AG04450 (cell line): ENCODE data around the gene LAMA5. TPM values are rescaled to one million over a fixed set of nuclear protein-coding genes. Genes with fewer than 3 reads are reported as not detected.

Experiments
- CTCF ChIA-PET: fragments of 300-600, 350-600 bp; formaldehyde crosslinking; extraction: SDS; loops from one replicate; lab custom pipeline; 2022; ENCODE audit warnings: antibody characterized with exemption, inconsistent platforms; lab: Charles Lee
- POLR2A ChIA-PET: fragments of 350-600 bp; formaldehyde crosslinking; extraction: SDS; loops from one replicate; lab custom pipeline; 2021; ENCODE audit warnings: antibody characterized with exemption, inconsistent platforms; lab: Yijun Ruan, JAX
- DNase-seq: peaks from one replicate; pipeline ENCODE4 v3.0.0-alpha.2; 2011; ENCODE audit warnings: low read depth, low spot score
- H3K27ac ChIP-seq: one replicate; pipeline ENCODE4 v1.5.1; 2012; ENCODE audit warnings: low read depth, low read length, control low read depth
- H3K27me3 ChIP-seq: one replicate; pipeline ENCODE4 v1.6.0; 2012; ENCODE audit warnings: low read length; ENCODE audit not compliant: control insufficient read depth, insufficient read depth
- H3K4me3 ChIP-seq: 2 replicates; pipeline ENCODE4 v1.5.1; 2011; ENCODE audit warnings: mild to moderate bottlenecking, low read depth, low read length, control low read depth
- H3K9me3 ChIP-seq: 2 replicates; pipeline ENCODE4 v1.5.1; 2012; ENCODE audit warnings: low read length; ENCODE audit not compliant: control insufficient read depth, insufficient read depth
- polyA plus RNA-seq: library from polyadenylated mRNA; depleted of rRNA; stranded (reverse); fragments of >200 nt; gene quantifications from 2 replicates; pipeline ENCODE4 v1.2.3, GENCODE V29; 2011
- TF ChIP-seq, protein P1 (sequence below): IDR thresholded peaks from 2 replicates; pipeline ENCODE4 v1.5.1; 2011; ENCODE audit warnings: low read depth, low read length, control low read depth, inconsistent platforms

The LAMA5 gene
- polyA plus RNA-seq, 1 experiment: 1.9 TPM

DNA sequence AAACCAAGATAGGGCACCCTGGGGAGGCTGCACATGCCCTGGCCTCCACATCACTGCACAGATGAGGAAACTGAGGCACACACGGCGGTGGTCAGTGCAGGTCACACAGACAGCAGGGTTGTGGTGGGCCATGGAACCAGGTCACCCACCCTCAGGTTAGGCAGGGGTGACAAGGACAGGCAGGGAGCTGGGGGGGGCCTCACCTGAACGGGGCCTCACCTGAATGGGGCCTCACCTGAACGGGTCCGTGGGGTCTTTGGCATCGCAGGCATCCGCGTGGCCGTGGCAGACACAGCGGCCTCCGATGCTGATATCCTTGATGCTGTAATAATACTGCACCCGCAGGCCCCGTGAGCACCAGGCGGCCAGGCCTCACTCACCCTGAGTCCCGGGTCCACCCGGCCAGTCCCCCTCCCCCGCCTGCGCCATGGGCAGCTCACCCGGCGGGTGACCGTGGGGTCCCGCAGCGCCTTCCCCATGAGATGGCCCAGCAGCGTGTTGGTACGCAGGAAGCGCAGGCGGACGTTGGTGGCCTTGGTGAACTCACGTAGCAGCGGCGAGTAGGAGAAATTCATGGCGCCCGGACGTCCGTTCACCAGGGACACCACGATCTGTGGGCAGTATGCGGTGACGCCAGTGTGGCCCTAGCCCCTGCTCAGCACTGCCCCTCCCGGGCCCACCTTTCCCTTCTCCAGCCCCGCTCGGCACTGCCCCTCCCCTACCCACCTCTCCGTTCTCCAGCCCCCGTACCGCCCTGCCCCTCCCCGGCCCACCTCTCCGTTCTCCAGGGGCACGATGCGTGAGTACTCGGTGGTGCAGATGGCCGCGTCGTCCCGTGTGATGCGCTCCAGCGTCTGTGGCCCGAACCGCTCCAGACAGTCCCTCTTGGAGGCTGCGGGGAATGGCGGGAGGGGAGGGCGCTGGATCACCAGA lies 15.4 kb downstream of the LAMA5 start:
- H3K4me3 ChIP-seq: no peak overlapping the region
- DNase-seq: no peak
- POLR2A ChIA-PET: no interaction called here
- TF ChIP-seq, protein P1, sequence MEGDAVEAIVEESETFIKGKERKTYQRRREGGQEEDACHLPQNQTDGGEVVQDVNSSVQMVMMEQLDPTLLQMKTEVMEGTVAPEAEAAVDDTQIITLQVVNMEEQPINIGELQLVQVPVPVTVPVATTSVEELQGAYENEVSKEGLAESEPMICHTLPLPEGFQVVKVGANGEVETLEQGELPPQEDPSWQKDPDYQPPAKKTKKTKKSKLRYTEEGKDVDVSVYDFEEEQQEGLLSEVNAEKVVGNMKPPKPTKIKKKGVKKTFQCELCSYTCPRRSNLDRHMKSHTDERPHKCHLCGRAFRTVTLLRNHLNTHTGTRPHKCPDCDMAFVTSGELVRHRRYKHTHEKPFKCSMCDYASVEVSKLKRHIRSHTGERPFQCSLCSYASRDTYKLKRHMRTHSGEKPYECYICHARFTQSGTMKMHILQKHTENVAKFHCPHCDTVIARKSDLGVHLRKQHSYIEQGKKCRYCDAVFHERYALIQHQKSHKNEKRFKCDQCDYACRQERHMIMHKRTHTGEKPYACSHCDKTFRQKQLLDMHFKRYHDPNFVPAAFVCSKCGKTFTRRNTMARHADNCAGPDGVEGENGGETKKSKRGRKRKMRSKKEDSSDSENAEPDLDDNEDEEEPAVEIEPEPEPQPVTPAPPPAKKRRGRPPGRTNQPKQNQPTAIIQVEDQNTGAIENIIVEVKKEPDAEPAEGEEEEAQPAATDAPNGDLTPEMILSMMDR: no peak
- peaks cover 6% of the 10 kb centered on the region for H3K9me3 ChIP-seq
- H3K27ac ChIP-seq: no peak overlapping the region
- CTCF ChIA-PET: no interaction called here
- no peaks in the 10 kb centered on the region for H3K27me3 ChIP-seq

DNA sequence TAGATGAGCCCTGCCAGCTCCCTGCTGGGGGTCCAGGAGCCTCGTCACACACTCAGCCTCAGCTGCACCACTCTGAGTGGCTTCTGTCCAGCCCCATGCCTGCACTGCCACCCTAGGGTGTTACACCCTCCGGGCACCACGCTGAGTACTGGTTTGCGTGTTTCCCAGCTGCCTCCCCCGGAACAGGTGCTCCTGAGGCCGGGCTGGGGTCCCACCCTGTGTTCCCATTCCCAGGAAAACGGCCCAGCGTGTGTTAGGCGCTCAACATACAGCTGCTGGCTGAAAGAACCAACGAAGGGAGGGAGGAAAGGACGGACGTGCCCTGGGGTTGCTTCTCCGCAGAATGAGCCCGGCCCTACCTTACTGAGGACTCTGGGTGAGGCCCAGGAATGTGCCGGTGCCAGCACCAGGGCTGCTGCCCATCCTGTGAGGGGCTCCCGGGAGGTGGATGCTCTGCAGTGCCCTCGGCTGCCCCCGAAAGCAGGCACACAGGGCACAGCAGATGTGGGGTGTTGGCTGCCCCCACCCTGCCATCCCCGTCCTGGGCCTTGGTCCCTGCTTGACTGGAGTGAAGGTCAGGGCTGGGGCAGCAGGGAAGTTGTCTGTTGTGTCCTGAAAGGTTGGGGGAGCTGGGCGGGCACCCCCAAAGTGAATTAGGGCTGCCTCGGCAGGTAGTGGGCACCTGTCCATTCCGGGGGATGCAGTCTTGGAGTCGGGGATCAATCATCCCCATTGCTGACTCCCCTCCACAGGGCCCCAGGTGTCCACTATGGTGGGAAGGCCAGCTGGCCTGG lies 16.3 kb downstream of the LAMA5 start:
- ChIA-PET POLR2A (no interaction called here), CTCF (no interaction called here)
- H3K9me3 ChIP-seq: peaks cover 6% of the 10 kb centered on the region
- H3K4me3 ChIP-seq: no peak overlapping the region
- H3K27me3 ChIP-seq: no peaks in the 10 kb centered on the region
- DNase-seq: no peak
- no peak overlapping the region for H3K27ac ChIP-seq
- TF ChIP-seq, protein P1: no peak

DNA sequence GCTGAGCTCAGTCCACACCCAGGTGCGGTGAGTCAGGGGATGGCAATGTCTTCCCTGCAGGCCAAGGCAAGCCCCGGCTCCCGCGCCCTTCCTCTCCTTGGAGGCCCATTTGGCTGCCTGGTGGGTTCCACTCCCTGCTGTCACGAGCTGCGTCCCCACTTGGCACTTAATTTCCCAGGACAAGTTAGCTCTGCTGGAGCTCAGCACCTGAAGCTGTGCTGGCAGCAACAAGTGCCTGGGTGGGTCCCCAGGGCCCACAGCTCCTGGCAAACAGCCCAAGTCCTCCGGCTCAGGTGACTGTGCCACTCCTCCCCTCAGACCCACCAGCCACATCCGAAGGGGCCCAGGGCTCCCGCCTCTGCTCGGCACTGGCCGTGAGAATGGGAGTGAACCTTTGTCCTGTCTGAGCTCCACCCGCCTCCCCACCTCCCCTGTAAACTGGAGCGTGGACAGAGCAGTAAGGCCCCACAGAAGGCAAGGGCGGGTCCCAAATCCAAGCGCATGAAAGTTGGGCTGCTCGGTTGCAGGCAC lies 16.9 kb downstream of the LAMA5 start:
- Histone ChIP-seq H3K27ac (no peak overlapping the region), H3K27me3 (no peaks in the 10 kb centered on the region), H3K4me3 (no peak overlapping the region), H3K9me3 (peaks cover 6% of the 10 kb centered on the region)
- CTCF ChIA-PET: no interaction called here
- TF ChIP-seq, protein P1: no peak
- POLR2A ChIA-PET: no interaction called here
- no peak for DNase-seq

DNA sequence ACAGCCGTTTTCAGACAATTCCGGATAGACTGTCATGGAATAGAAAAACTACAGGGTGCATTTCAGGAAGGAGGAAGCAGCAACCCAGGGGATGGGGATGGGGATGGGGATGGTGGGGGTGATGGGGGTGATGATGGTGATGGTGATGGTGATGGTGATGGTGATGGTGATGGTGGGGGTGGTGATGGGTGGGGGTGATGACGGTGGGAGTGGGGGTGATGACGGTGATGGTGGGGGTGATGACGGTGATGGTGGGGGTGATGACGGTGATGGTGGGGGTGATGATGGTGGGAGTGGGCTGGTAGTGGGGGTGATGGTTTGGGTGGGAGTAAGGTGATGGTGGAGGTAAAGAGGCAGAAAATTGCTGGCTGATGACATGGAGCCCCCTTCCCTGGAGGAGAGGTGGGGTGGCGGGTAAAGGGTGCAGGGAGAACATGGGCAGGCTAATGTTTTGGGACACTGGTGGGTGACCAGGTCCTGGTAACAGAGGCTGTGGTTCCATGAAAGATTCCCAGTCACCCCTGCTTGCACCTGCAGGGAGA lies 17.5 kb downstream of the LAMA5 start:
- CTCF ChIA-PET: no interaction called here
- no peak overlapping the region for H3K27ac ChIP-seq
- POLR2A ChIA-PET: no interaction called here
- H3K27me3 ChIP-seq: no peaks in the 10 kb centered on the region
- TF ChIP-seq, protein P1: no peak
- DNase-seq: no peak
- peaks cover 6% of the 10 kb centered on the region for H3K9me3 ChIP-seq
- H3K4me3 ChIP-seq: no peak overlapping the region
